ENCODE results near the gene RAET1E.

Gene RAET1E

GRCh38 chr6:149904661-149905370 is 6.9 kb upstream of the RAET1E start:
- TF ChIP-seq CTCF (IDR thresholded peaks at IDR 0.05; ENCODE audit: borderline replicate concordance, insufficient read depth, low read depth, low read length): no peak
- H3K4me3 ChIP-seq (ENCODE audit: low read depth, low read length): no peak overlapping the region

DNA sequence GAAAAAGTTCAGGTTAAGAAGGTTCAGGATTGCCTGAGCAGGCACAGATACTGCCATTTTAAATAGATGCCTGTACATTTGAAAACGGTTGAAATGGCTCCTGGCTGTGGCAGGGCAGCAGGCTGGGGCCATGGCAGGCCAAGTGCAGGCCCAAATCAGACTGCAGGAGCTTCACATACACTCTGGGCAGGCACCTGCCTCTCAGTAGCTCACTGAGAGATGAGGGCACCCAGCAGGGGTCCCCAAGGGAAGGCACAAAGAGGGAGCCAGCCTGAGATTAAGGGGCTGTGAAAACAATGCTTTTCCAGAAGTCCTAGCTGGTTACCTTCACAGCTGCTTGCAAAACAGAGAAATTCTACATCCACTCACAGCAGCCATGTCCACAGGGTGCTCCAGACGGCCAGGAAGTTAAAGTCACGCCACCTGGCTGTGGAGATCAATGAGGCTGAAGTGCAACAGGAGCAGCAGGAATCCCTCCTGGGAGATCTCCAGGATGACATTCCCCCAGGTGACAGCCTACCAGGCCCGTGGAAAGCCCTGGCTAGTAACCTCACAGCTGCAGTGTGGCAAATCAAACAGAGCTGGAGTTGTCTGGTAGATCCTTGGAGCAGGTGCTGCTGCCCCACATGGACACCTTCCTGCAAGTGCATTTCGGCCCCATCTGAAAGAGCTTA is 6.2 kb upstream of the RAET1E start:
- H3K4me3 ChIP-seq (ENCODE audit: low read depth, low read length): no peak overlapping the region
- no peak for TF ChIP-seq CTCF (IDR thresholded peaks at IDR 0.05; ENCODE audit: borderline replicate concordance, insufficient read depth, low read depth, low read length)

DNA sequence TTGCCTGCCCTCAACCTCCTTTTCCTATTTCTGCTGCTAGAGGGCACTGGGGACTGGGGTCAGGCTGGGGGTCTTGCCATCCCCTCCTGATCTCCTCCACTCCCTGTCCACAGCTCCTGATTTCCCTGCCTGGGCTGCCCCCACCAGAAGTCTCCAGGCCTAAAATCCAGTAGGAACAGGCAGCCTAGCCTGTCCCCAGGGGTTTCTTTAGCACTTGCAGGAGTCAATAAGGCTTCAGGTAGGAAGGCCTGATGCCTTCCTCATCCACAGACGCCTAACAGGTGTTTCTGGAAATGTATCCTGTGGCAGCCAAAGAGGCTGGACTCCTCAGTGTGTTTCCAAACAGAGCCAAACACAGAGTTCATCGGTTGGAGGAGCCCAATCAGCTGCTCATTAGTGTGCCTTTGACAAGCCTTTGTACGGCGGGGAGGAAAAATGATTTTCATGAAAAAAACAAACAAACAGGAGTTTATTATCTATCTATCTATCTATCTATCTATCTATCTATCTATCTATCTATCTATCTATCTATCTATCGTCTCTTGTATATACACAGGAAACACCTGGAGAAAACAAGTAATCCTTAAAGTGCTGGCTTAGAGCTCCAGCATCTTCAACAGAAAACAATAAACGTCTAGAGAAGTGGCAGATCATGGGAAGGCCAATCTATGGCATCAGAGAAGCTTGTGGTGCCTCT is 3.7 kb upstream of the RAET1E start:
- TF ChIP-seq CTCF (IDR thresholded peaks at IDR 0.05; ENCODE audit: borderline replicate concordance, insufficient read depth, low read depth, low read length): no peak
- H3K4me3 ChIP-seq (ENCODE audit: low read depth, low read length): no peak overlapping the region

DNA sequence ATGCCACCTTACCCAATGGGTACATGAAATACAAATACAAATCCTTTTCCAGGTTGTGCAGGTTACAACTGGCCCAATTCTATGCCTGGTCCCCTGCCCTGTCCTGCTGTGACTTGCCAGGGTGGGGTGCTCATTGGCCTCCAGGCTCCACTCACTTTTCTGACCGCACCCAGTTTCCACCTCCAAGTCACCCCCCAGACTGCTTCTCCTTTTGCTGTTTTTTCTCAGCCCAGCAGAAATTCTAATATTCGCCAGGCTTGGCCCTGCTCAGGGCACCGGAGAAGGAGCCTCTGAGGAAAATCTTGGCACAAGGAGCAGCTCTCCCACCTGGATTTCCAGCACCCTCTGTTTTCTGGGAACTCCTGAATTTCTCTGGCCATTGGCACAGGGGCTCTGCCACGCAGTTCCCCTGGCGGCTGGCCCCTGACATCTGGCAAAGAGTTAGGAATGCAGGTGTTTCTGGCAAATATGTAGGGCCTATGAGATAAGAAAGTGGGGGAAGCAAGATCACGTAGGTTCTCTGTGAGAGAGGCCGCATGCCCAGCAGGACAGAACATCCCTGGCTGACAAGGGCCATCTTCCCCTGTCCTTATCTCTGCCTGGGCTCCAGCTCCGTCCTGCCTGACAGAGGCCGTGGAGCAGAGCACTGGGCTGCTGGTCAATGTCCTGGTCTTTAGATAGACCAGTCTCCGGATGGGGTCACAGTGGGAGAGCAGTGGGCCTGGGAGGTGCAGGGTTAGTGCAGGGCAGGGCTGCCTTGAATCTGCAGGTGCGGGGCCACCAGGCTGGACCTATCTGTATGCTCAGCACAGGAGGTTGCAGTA is 2.9 kb upstream of the RAET1E start:
- TF ChIP-seq CTCF (IDR thresholded peaks at IDR 0.05; ENCODE audit: borderline replicate concordance, insufficient read depth, low read depth, low read length): no peak
- H3K4me3 ChIP-seq (ENCODE audit: low read depth, low read length): no peak overlapping the region

GRCh38 chr6:149899926-149900619 is 2.2 kb upstream of the RAET1E start:
- no peak for TF ChIP-seq CTCF (IDR thresholded peaks at IDR 0.05; ENCODE audit: borderline replicate concordance, insufficient read depth, low read depth, low read length)
- no peak overlapping the region for H3K4me3 ChIP-seq (ENCODE audit: low read depth, low read length)

DNA sequence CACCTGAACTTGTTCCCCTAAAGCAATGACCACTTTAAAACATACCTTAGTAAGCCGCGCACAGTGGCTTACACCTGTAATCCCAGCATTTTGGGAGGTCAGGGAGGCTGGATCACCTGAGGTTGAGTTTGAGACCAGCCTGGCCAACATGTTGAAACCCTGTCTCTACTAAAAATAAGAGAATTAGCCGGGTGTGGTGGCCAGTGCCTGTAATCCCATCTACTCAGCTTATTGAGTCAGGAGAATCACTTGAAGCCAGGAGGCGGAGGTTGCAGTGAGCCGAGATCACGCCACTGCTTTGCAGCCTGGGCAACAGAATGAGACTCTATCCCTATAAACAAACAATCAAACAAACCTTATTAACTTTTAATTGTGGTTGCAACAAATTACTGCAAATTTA is 1.6 kb upstream of the RAET1E start:
- no peak for TF ChIP-seq CTCF (IDR thresholded peaks at IDR 0.05; ENCODE audit: borderline replicate concordance, insufficient read depth, low read depth, low read length)
- no peak overlapping the region for H3K4me3 ChIP-seq (ENCODE audit: low read depth, low read length)

All from GM12875 (cell line).